COLO668 (cell line): Measurements from ENCODE around the gene KMT2C.
"Not testable (repeated sequence)": the region's sequence is repeated elsewhere in the genome, so short reads cannot be mapped to it uniquely, and the experiment has no call there.

ENCODE experiments used
- DNase-seq: peaks from one replicate; lab custom pipeline; 2025; ENCODE audit not compliant: unreplicated experiment; lab: John Stamatoyannopoulos, UW

The KMT2C gene

GRCh38 chr7:152406030-152406429, 29.8 kb downstream of the KMT2C start:
- DNase-seq = not testable (repeated sequence)

GRCh38 chr7:152403726-152404125, 32.1 kb downstream of the KMT2C start:
- DNase-seq = no peak

GRCh38 chr7:152402384-152403250, 33.2 kb downstream of the KMT2C start:
- DNase-seq = no peak

GRCh38 chr7:152399344-152399743, 36.5 kb downstream of the KMT2C start:
- no peak for DNase-seq

- DNase-seq = no peak
These were observed 40.7 kb downstream of the KMT2C start for GRCh38 chr7:152395112-152395511.

GRCh38 chr7:152394214-152394613, 41.6 kb downstream of the KMT2C start:
- not testable (repeated sequence) for DNase-seq

GRCh38 chr7:152392254-152392653, 43.5 kb downstream of the KMT2C start:
- DNase-seq = no peak

GRCh38 chr7:152386136-152386764, 49.6 kb downstream of the KMT2C start:
- not testable (repeated sequence) for DNase-seq

GRCh38 chr7:152384235-152385200, 51.3 kb downstream of the KMT2C start:
- DNase-seq = not testable (repeated sequence)

- DNase-seq = no peak
These were observed 52.2 kb downstream of the KMT2C start for GRCh38 chr7:152383341-152384234.

- no peak for DNase-seq
These were observed 53.6 kb downstream of the KMT2C start for GRCh38 chr7:152382244-152382643.

GRCh38 chr7:152380931-152381578, 54.7 kb downstream of the KMT2C start:
- not testable (repeated sequence) for DNase-seq

GRCh38 chr7:152378497-152378896, 57.3 kb downstream of the KMT2C start:
- not testable (repeated sequence) for DNase-seq

- DNase-seq = not testable (repeated sequence)
These were observed 58.9 kb downstream of the KMT2C start for GRCh38 chr7:152376716-152377484.

GRCh38 chr7:152370297-152370696, 65.5 kb downstream of the KMT2C start:
- no peak for DNase-seq

- no peak for DNase-seq
These were observed 66.3 kb downstream of the KMT2C start for GRCh38 chr7:152369518-152369917.

- DNase-seq = no peak
These were observed 68.6 kb downstream of the KMT2C start for GRCh38 chr7:152367170-152367569.

- no peak for DNase-seq
These were observed 69.1 kb downstream of the KMT2C start for GRCh38 chr7:152366662-152367061.
